ENCODE data around the gene RASSF6.
"Not testable (repeated sequence)": the region's sequence is repeated elsewhere in the genome, so short reads cannot be mapped to it uniquely, and the experiment has no call there.

Gene RASSF6

DNA sequence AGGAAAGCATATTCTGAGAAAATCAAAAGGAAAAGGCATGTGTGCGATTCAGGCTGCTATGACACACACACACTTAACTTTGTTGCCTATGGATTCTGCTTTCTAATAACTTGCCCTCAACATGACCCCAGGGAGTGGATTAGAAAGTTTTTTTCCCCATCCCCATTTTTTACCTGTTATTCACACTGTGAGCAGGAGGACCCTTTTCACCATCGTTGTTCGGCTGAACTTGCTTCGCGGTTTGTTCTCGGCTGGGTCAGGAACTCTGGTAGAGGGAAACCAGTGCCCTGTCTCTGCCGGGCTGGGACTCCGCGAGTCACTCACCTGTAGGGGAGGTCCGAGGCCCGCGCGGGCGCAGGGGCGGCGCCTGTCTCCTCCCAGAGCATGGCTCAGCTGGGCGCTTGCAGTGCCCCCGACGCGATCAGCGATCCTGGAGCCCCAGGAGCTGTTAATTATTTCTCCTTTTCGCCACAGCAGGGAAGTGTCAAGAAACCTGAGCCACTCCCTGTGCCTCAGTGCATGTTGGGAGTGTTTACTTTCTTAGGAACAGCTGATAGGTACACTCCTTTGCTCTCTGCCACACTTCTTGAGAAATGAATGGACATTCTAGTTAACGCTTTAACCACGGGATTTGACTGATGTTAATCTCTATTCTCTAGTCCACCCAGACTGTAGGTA, at the start of gene RASSF6:
RASSF6 (minus strand) TSS at position 322 of the 678 bp plus-strand sequence. CDS start 8,641 bp downstream, outside the sequence.
- DNase-seq (ENCODE audit: low read depth): no peak

- no peak for DNase-seq (ENCODE audit: low read depth)
These were observed 49.4 kb upstream of the RASSF6 start for GRCh38 chr4:73669410-73670183.

DNA sequence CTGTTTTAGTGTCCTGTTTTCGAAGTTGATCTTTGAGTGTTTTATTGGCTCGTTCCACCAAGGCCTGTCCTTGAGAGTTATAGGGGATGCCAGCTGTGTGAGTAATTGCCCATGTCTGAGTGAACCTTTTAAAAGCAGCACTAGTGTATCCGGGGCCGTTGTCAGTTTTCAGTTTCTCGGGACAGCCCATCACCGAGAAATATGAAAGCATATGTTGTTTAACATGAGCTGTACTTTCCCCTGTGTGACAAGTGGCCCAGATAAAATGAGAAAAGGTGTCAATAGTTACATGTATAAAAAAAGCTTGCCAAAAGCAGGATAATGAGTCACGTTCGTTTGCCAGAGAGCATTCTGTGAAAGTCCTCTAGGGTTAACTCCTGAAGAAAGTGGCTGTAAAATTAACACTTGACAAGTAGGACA, 48.6 kb upstream of the RASSF6 start:
- DNase-seq (ENCODE audit: low read depth): no peak

DNA sequence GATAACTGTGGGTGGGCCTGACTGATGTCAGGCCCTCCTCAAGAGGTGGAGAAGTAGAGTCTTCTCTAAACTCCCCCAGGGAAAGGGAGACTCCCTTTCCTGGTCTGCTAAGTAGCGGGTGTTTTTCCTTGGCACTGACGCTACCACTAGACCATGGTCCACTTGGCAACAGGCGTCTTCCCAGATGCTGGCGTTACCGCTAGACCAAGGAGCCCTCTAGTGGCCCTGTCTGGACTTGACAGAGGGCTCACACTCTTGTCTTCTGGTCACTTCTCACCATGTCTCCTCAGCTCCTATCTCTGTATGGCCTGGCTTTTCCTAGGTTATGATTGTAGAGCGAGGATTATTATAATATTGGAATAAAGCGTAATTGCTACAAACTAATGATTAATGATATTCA, 45.7 kb upstream of the RASSF6 start:
- DNase-seq (ENCODE audit: low read depth): not testable (repeated sequence)

DNA sequence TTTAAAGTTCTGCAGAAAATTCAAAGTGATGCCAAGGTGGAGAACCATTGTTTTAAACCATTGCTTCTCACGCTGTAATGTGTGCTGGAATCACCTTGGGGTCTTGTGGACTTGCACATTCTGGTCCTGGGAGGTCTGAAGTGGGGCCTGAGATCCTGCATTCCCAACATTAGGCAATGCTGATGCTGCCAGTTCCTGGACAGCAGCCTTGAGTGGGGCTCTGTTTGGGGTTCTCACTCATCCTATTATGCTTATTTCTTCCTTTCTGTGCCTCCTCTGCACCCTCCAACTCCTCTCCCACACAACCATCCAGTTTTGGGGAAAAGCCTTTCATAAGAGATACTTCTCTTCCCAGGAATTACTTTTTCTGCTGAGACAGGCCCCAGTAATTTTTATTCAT, 44.2 kb upstream of the RASSF6 start:
- DNase-seq (ENCODE audit: low read depth): no peak

DNA sequence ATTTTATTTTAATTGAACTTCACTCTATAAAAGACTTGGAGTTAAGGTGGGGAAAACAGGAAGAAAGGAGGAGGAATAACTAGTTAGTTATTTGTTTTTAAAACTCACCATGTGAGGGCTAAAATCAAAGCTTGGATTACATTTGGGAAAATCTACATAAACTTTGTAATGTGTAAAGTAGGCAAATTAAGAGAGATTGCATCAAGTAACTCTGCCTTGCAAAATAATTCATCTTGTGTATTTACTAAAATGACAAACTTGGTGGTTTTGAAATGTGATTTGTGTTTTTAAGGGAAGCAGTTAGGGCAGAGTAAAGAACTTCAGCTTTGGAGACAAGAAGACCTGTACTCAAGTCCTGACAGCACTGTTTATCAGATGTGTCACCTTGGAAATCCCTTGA, 43.3 kb upstream of the RASSF6 start:
- no peak for DNase-seq (ENCODE audit: low read depth)

DNA sequence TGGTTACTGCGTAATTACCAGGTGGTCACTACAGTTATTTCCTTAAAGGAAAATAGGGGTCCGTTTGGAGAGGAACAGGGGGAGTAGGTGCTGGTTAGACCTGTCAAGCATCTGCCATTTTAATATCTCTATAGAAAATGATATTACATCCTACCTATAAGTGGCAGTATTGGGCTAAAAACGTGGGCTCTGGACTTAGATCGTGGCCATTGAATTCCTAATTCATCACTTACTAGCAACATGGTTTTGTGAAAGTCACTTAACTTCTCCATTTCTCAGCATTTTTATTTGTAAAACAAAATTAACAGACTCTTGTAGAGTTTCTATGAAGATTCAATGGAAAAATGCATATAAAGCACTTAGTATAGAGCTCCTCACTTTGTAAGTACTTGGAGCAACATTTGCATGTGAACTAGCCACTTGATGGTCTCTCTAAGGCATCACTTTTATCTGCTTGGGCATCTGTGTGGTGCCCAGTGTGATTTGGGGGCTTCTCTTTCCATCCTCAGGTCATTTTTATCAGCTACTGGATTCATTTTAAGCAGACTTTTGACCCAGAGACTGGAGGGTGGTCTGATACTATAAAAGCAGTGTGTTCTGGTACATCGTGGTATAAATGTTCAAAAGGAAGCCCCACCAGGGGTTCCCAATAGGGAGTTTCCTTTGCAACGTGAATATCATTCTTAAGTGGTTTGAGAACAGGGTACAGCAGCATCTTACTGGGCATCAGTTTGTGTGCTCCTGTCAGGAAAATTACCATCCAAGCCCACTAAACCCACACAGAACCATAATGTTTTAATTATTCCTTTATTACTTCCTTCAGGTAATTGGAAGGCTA, 42.7 kb upstream of the RASSF6 start:
- DNase-seq (ENCODE audit: low read depth): peak; percentile 59

- peak; percentile 100 for DNase-seq (ENCODE audit: low read depth)
These were observed 41.4 kb upstream of the RASSF6 start for GRCh38 chr4:73661646-73662119.

DNA sequence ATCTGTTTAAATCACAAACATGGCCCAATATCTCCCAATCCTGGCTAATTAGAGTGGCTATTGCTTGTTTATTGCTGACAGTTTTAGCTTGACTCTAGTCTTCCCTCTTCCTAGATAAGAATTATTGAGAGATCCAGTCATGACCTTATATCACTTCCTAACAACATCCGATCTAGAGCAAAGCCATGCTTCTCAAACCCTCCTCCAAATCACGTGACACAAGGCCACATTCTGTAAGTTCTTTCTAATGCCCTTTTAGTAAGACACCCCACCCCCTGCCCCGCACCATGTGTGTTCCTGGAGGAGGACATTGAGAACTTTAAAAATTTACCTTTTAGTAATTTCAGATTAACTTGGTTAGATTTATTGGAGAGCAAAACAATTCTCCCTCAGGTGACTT, 40.6 kb upstream of the RASSF6 start:
- no peak for DNase-seq (ENCODE audit: low read depth)

GRCh38 chr4:73653695-73654106, 33.5 kb upstream of the RASSF6 start:
- no peak for DNase-seq (ENCODE audit: low read depth)

DNA sequence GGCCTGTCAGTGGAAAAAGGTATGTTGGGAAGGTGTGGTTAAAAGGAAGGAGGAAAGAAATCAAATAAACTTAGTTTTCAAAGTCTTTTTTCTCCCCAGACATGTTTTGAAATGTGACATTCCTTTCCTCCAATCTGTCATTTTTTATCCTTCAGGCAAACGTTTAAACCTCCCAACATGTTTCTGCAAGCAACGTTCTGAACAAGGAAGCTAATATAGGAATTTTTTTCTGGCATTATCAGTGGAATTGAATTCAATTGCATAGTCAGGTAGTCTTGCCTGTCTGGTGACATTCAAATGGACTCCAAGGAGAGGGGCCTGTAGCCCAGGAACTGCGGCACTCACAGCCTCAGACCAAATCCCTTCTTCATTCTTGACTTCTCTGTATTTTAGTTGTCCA, 30.0 kb upstream of the RASSF6 start:
- no peak for DNase-seq (ENCODE audit: low read depth)

DNA sequence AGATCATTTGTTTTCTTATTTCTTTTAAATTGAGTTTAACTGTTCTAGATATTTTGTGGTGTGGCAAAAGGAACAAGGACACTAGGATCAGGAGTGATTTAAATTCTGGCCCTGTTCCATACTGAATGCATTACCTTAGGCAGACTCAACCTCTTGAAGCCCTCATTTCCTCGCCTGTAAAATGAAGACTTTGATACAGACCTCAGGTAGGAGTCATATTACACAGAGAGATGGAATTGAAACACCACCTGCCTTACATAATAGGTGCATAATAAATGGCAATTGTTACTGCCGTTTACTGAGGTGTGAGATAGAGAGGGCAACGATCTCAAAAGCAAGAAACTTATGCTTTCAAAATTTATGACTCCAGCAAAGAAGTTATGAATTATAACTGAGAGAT, 28.2 kb upstream of the RASSF6 start:
- no peak for DNase-seq (ENCODE audit: low read depth)

- no peak for DNase-seq (ENCODE audit: low read depth)
These were observed 25.9 kb upstream of the RASSF6 start for GRCh38 chr4:73646117-73646516.

DNA sequence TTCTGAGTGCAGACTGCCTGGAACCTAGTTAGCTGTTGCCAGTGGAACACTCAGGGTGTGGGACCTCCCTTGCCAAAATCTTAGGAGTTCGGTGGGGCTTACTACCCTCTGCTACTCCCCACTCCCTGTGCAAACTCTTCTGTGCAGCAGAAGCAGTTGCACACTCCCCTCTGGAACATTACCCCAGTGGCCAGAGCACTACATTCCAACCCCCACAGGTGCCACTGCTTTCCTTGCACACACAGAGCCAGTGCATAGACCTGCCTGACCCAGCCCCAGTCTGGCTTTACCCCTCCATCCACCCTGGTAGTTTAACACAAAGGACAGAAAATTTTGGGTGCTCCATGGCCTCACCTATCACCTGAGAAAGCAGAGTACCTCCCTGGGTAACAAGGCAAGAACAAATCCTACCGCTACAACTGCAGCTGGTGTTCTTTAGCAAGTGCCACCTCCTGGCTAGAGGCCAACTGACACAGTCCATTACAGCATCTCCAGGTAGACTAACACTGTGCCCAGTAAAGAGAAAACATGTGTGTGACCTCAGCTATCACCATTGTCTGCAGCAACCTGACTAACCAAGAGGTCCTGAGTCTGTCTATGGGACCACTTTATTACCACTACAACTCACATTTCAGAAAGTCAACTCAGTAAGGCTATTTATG, 11.5 kb upstream of the RASSF6 start:
- no peak for DNase-seq (ENCODE audit: low read depth)

DNA sequence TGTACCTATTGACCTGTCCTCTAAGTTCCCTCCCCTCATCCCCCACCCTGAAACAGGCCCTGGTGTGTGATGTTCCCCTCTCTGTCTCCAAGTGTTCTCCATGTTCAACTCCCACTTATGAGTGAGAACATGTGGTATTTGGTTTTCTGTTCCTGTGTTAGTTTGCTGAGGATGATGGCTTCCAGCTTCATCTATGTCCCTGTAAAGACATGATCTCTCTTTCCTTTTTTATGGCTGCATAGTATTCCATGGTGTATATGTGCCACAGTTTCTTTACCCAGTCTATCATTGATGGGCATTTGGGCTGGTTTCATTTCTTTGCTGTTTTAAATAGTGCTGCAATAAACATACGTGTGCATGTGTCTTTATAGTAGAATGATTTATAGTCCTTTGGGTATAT, 8.6 kb upstream of the RASSF6 start:
- DNase-seq (ENCODE audit: low read depth): not testable (repeated sequence)

GRCh38 chr4:73621357-73621756, 1.1 kb upstream of the RASSF6 start:
- DNase-seq (ENCODE audit: low read depth): no peak

- no peak for DNase-seq (ENCODE audit: low read depth)
These were observed 890 bp downstream of the RASSF6 start for GRCh38 chr4:73619346-73619745.

- no peak for DNase-seq (ENCODE audit: low read depth)
These were observed 3.0 kb downstream of the RASSF6 start for GRCh38 chr4:73617256-73617655.

GRCh38 chr4:73615613-73616012, 4.6 kb downstream of the RASSF6 start:
- DNase-seq (ENCODE audit: low read depth): no peak

DNA sequence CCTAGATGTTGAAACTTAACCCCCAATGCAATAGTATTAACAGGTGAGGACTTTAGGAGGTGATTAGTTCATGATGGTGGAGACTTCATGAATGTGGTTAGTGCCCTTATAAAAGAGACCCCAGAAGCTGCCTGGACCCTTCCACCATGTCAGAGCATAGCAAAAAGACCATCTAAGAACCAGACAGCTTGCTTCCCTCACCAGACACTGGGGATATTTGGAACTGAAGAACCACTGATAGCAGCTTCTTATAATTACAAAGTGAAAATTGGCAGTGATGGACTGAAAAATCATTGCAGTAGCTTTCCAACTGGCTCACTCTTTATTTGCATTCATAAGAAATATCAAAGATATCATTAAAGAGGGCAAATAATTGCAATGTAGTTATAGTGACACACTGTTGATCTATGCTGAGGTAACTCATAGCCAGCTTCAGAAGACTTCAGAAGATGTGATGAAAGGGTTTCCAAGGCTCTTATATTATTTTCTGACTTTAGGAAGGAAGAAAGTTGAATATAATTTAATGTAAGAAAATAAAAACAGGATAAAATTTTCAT, 5.8 kb downstream of the RASSF6 start:
- no peak for DNase-seq (ENCODE audit: low read depth)

- DNase-seq (ENCODE audit: low read depth): no peak
These were observed 7.1 kb downstream of the RASSF6 start for GRCh38 chr4:73613130-73613529.

- DNase-seq (ENCODE audit: low read depth): no peak
These were observed 8.2 kb downstream of the RASSF6 start for GRCh38 chr4:73612032-73612431.

Data from non-pigmented ciliary epithelial cell (primary cell).